ENCODE results near the gene DMWD. TPM values are rescaled to one million over a fixed set of nuclear protein-coding genes. Genes with fewer than 3 reads are reported as not detected.

DMWD gene
- total RNA-seq, 1 donor from 2014 or later, result 21.2 TPM

GRCh38 chr19:45785097-45785496 lies 7.5 kb downstream of the DMWD start:
- no peak for DNase-seq

DNA sequence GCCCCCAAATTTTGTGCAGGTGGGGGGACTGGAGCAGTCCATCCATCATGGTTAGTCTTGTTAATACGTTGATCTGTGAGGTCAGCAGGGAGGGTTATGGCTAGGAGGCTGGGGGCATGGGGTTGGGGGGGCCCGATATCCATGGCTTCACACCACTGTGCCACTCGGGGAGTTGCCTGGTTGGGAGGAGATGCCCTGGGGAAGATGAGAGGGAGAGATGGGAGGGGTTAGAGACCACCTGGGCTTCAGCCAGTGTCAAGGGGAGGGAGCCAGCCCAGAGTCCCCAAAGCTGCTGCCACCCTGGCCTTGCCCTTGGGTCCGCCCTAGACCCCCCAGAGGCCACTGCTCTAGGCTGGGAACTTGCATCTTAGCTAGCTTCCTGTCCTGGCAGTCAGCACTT lies 8.5 kb downstream of the DMWD start:
- DNase-seq, result no peak

DNA sequence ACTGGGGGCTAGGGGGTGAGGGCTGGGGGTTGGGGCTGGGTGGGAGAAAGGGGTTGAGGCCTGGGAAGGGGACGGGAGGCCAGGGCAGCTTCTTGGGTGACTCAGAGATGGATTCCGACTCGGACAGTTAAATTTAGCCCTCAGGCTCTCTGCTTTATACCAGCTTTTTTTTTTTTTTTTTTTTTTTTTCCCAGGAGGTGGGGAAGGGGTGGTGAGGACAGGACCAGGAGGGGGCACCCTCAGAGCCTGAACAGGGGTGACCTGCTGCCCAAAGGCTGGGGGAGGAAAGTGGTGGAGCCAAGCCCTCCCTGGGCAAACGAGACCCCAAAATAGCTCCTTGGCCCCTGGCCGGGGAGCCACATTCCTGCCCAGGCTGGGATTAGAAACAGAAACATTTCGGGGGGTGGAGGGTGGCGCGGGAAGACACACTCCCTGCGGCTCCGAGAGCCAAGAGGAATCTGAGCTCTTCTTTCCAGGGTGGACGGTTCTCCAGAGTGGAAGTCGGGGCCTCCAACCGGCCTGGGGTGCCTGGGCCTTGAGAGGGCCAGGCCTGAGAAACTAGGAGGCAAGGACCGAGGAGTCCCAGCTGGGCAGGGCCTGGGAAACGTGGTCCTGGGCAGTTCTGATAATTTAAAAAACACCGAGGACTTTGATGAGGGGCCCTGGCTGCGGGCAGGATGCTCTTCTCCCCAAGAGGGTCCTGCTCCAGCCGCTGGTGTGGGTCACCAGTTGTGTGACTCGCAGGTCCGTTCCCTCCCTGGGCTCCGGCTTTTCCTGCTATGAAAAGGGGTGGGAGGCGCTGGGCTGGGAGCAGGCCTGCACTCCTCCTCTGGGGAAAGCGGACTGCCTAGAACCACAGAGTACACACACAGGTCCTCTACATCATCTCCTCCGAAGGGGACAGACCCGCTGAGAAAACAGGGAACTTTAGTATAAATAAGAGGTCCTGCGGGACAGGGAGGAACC lies 9.5 kb downstream of the DMWD start:
- no peak for DNase-seq

DNA sequence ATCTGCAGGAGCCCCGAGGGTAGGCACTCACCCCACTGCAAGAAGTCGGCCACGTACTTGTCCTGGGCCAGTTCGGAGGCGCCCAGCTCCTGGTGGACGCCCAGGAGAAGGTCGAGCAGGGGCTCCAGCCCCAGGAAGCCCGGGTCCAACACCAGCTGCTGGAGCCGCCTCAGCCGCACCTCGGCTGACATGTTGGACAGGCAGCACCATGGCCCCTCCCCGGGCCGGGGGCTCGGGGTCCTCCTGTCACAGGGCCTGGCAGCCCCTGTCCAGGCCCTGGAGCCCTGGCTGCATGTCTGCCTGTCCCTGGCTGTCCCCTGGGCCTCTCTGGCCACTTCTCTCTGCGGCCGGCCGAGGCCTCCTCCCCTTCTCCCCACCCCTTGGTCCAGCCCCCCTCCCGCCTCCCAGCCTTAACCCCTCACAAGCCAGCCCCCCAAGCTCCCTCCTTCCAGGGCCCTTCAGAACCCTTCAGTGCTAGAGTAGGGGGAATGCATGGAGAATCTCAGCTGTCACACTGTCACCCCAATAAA lies 10.4 kb downstream of the DMWD start, which contains the start of gene DMPK:
Gene DMPK (minus strand): TSS at position 329 of the 530 bp plus-strand sequence. CDS start 138 bp downstream, at position 191.
- no peak for DNase-seq

GRCh38 chr19:45781214-45782161 lies 11.2 kb downstream of the DMWD start:
- no peak for DNase-seq

DNA sequence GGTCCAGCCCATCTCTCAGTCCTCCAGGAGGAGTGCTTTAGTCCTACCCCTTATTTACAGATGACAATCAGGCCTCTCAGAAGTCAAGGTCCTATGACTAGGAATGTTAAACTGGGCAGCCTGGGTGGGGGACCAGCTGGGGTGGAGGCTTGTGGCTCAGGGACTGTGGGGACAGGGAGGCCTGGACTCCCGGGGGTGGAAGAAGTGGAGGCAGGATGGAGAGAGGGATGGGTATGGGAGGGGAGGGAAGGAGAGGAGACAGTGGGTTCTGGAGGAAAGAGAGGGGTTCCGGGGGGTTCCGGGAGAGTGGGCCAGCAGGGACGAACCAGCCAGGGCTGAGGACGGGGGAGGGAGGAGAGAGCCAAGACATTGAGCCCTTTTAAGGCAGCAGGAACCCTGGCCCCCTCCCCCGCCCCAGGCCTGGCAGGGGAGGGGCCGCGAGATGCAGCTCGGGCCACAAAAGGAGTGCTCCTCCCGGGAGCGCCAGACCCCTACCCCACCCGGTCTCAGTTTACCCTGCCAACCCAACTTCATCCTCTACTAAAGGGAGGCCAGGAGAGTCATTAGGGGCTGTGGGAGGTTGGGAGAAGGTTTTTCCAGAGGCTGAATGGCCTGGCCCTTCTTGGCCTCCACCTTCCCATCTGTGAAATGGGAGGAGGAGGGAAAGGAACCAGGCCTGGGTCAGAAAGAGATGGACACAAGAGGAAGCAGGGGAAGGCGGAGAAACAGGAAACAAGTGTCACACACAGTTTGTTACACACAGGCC lies 12.0 kb downstream of the DMWD start:
- no peak for DNase-seq

GRCh38 chr19:45780146-45780447 lies 12.5 kb downstream of the DMWD start:
- DNase-seq, result no peak

DNA sequence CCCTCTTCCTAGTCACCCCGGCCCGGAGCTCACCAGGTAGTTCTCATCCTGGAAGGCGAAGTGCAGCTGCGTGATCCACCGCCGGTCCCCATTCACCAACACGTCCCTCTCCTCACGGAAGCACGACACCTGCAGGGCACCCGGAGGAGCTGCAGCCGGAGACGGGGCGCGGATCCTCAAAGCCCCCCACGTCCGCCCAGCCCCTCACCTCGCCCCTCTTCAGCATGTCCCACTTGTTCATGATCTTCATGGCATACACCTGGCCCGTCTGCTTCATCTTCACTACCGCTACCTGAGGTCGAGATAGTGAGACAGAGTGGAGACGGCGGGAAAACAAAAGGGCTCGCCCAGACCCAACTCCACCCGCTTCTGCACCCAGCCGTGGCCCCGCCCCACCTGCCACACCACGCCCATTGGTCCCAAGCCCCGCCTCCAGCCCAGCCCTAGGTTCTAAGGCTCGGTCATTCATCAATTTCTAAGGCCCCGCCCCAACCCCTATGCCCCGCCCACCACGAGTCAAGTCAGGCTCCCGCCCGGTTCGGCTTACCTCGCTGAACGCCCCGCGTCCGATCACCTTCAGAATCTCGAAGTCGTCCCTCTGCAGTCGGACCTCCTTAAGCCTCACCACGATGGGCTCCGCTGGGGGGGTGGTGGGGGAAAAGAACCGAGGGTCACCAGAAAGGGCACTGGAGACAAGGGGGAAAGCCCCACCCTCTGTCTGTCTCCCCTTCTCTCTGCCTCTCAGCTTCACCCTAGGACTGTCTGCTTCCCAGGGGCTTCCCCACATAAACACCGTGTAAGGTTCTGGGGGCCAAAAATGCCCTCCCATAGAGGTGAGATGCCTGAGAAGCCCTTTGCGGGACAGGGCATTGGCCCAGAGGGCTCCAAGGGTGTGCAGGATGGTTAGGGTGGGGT lies 13.2 kb downstream of the DMWD start:
- DNase-seq, result no peak

DNA sequence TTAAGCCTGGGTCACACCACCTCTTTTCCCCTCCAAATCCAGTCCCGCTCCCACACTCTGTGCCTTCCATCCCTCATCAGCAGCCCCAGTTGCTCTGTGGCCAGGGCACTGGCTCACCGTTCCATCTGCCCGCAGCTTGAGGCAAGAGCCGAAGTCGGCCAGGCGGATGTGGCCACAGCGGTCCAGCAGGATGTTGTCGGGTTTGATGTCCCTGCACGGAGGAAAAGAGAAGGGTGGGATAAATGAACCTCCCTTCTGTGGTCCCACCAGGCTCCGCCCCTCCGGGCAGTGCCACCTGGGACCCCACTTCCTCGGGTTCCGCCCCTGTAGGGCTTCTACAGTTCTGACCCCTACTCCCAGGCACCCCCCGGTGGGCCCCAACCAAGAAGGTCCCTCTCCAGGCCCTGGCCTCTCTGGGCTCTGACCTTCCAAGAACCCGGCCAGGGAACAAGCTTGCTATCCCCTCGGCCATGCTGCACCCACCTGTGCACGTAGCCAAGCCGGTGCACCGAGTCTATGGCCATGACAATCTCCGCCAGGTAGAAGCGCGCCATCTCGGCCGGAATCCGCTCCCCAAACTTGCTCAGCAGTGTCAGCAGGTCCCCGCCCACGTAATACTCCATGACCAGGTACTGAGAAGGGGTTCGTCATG lies 14.5 kb downstream of the DMWD start:
- DNase-seq, result no peak

GRCh38 chr19:45777395-45777961 lies 15.2 kb downstream of the DMWD start:
- no peak for DNase-seq

DNA sequence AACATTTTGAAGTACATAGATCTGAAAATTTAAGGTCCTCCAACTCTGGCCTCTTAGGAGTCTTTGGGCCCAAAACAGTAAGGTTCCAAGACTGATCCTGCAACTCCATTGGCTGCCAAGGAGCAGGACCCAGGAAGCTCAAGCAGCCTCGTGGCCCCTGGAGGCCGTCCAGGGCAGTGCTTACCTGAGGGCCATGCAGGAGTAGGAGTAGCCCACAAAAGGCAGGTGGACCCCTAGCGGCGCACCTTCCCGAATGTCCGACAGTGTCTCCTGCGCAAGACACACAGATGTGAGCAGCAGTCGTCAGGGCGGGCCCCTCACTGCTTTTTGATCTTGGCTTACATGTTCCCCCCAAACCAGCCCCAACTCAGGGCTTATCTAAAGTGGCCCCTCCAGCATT lies 17.9 kb downstream of the DMWD start:
- no peak for DNase-seq

GRCh38 chr19:45773384-45773783 lies 19.3 kb downstream of the DMWD start:
- DNase-seq, result no peak

GRCh38 chr19:45772912-45773311 lies 19.7 kb downstream of the DMWD start:
- no peak for DNase-seq

- DNase-seq, result no peak
Measured at GRCh38 chr19:45772130-45772840, 20.4 kb downstream of the DMWD start.

GRCh38 chr19:45771311-45771933 lies 21.2 kb downstream of the DMWD start:
- DNase-seq, result no peak

- peak; percentile 93 for DNase-seq
Measured at GRCh38 chr19:45770192-45771101, 22.2 kb downstream of the DMWD start.

DNA sequence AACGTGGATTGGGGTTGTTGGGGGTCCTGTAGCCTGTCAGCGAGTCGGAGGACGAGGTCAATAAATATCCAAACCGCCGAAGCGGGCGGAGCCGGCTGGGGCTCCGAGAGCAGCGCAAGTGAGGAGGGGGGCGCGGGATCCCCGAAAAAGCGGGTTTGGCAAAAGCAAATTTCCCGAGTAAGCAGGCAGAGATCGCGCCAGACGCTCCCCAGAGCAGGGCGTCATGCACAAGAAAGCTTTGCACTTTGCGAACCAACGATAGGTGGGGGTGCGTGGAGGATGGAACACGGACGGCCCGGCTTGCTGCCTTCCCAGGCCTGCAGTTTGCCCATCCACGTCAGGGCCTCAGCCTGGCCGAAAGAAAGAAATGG lies 22.8 kb downstream of the DMWD start:
- no peak for DNase-seq

All from skin of body (tissue), 2 donors.